Hematopoietic multipotent progenitor cell treated with erythropoietin and hydrocortisone succinate and interleukin-3 and kit ligand, for 6 days (in vitro differentiated cells): ENCODE data around the gene ACE.

Experiments
- DNase-seq: peaks from one replicate; pipeline ENCODE4 v3.0.0-alpha.2; 2015

The ACE gene

DNA sequence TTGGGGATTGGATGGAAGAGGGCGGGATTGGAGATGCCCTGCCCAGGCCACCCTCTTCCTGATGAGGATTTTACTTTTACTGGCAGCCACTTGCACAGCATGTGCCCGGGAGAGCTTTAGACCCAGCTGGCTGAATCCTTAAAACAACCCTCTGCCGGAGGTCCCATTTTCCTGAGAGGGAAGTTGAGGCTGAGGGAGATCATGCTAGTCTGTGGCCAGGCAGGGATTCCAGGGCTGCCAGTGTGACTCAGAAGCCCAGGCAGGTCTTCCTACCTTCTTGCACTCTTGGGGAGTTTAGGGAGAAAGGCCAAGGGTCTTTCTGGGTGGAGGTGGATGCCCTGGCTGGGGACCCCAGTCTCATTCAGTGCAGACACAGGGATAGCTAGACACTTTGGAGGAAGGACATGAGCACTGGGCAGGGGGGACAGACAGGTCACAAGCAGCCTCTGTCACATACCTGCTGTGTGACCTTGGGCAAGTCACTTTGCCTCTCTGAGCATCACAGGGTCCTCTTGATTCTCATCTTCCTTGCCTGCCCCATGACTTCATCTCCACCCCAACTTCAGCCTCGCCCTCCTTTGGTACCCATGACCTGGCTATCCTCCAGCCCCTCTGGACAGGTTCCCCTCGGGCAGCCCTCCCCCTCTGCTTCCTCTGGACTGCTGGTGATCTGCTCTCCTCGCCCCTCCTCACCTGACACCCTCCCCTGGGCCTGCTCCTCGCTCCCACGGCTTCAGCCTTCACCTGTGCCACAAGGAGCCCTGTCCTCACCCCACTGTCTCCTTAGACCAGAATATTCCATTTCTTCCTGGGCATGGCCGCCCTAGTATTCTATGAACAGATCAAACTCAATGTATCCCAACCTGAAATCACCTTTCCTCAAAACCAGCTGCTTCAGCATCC, 62.1 kb downstream of the ACE start:
- no peak for DNase-seq

DNA sequence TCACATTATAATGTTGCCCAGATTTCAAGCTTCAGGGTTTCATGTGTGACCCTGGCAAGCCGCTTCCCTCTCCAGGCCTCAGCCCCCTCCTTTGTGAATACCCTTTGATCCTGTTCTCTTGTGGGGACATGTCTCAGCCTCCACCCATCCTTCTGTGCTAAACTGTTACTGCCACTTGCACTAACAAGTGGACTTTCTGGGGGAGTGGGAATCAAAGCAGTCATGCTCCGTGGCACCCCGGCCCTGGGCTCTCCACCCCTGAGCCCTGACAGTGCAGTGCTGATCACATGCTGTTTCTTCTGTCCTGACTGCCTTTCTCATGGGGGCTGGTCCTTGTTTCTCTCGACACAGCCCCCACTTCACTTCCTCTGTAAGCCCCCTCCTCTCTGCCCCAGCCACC, 63.7 kb downstream of the ACE start:
- DNase-seq = no peak

DNA sequence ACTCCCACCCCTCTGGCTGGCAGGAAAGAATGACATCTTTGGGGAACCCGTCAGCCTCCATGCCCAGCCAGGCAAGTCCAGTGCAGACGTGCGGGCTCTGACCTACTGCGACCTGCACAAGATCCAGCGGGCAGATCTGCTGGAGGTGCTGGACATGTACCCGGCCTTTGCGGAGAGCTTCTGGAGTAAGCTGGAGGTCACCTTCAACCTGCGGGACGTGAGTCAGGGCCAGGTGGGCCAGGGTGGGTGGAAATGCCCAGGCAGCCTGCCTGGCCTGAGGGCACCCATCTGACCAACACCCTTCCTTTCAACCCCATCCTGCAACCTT, 65.3 kb downstream of the ACE start:
- no peak for DNase-seq

DNA sequence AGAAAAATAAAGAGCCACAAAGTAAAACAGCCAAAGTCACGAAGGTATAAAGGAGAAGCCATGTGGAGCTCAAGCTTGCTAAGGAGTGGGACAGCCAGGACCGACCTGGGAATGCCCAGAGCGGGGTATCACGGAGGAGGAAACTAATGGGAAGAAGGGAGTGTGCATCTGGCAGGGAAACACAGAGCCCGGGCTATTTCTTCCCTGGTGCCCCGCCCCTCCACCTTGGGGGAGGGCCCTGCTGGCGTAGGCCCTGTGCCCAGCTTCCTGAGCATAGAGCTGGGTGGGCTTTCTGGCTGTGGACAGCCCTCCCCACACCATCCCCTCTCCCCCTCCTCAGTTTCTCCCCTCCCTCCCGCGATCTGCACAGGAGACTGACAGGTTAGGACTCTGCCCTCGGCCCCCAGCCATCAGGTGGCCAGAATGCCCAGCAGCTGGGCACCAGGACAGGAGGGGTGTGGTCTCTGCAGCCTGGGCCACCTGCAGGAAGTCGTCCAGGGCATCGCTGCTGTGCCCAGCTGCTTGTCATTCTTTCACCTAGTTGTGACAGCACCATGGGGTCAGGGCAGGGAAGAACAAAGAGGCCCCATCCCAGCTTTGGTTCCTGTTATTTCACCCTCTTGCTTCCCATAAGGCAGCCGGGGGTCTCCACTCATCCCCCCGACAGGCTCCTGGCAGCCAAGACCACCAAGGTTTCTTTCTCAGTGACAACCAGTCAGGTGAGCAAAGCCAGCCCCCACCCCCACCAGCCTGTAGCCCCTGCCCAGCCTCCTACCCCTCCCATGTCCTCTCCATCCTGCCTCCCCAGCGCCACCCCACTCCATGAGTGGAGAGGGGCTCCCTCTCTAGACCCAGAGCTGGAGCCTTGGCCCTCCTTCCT, 66.3 kb downstream of the ACE start:
- no peak for DNase-seq

DNA sequence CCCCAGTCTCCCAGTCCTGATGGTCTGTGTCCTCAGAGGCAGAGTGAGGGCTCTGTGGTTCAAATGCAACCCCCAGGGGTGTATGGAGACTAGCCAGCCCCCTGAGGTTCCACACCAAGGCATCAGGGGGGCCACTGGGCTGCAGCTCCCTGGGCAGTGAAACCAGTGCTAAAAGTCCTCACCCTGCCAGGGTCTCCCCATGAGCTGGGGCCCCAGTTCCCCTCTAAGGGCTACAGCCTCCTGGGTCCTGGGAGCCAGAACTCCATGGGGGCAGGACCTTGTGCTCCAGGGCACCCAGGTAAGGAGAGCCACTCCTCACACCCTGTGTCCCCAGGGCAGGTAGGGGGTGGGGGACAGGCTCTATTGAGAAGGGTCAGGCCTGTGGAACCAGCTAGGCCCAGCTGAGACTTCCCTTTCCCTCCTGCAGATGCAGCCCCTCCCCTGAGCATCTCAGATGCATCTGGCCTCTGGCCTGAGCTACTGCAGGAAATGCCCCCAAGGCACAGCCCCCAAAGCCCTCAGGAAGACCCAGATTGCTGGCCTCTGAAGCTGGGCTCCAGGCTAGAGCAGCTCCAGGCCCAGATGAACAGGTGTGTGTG, 67.1 kb downstream of the ACE start:
- DNase-seq = no peak

DNA sequence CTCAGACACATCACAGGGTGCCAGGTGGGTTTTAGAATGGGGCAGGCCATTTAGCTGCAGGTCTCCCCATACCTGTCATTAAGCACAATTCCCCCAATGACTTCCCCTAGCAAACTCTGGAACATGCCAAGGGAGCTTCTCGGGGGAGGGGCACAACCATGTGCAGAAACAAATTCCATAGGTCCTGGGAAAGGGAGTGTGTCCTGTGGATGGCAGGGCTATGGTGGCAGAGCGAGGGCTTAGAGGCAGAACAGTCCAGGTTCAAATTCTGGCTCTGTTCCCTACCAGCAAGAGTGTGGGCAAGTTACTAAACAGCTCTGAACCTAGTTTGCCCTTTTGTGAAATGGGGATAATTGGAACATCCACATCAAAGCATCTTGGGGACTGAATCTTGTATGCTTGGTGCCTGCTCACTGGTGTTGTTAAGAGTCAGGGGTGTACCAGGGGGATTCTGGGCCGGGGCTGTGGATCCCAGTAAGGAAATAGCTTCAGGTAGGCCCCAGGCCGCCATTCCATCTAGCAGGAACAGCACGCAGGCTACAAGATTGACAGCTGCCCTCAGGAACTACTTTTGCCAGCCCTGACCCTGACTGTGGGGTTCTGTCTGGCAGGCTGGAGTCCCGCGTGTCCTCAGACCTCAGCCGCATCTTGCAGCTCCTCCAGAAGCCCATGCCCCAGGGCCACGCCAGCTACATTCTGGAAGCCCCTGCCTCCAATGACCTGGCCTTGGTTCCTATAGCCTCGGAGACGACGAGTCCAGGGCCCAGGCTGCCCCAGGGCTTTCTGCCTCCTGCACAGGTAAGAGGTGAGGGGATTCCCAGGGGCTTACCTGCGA, 67.8 kb downstream of the ACE start:
- DNase-seq = no peak

DNA sequence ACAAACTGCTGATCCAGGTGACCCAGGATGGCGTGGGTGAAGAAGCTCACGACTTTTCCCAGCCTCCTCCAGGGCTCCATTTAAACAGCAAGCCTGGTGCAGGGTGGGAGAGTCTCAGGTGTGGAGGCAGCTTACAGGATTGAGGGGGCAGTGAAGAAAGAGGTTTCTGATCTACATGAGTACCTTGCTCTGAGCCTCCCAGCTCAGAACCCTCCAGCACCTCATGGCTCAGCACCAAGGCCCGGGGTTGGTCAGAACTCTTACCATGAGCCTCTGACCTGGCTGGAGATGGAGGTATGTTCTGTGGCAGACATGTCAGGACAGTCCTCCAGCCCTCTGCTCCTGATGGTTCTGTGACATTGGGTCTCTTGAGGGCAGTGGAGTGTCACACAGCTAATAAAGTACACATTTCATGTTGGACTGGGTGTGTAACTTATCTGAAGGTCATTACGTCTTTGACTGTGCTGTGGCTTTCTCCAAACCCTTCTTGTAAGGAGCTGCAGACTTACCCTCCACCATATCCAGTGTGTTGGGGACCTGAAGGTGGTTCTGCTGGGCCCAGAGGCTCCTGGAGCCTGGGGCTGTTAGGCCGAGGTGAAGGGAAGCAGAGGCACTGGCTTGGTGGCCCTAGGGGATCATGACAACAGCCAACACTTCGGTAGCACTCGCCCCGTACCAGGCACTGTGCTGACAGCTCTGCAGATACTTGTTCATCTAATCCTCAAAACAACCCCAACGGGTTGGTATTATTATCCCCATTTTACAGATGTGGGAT, 69.6 kb downstream of the ACE start:
- DNase-seq = no peak

DNA sequence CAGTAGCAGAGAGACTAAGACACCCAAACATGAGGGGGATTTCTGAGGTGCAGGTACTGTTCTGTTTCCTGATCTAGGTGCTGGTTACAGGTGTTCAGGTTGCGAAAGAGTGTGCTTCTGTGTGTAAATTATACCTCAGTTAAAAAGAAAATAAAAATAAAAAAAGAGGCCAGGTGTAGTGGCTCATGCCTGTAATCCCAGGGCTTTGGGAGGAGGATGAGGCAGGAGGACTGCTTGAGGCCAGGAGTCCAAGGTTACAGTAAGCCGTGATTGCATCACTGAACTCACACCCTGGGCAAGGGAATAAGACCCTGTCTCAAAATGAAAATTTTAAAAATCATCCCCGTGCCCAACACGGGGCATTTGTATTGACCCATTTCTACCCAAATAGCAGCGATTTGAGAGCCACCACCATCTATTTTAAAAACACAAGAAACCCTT, 70.2 kb downstream of the ACE start:
- DNase-seq = no peak
